H9 (cell line): ENCODE measurements around the gene LRFN2. TPM values are rescaled to one million over a fixed set of nuclear protein-coding genes. Genes with fewer than 3 reads are reported as not detected.

ENCODE experiments used
- DNase-seq: peaks from one replicate; pipeline ENCODE4 v3.0.0-alpha.2; 2017
- H2AFZ ChIP-seq: one replicate; pipeline ENCODE4 v1.6.1; 2013; ENCODE audit warnings: mild to moderate bottlenecking, low read length, control low read depth, moderate library complexity
- H2AK5ac ChIP-seq: 2 replicates; pipeline ENCODE4 v1.6.1; 2013; ENCODE audit warnings: low read length, control low read depth, mixed read lengths; ENCODE audit not compliant: insufficient read length
- H2BK120ac ChIP-seq: one replicate; pipeline ENCODE4 v1.6.1; 2013; ENCODE audit warnings: low read depth, mild to moderate bottlenecking, low read length, control low read depth, inconsistent platforms; ENCODE audit not compliant: poor library complexity, severe bottlenecking
- H2BK12ac ChIP-seq: 2 replicates; pipeline ENCODE4 v1.6.1; 2013; ENCODE audit warnings: low read length, control low read depth, mixed read lengths, low read depth; ENCODE audit not compliant: insufficient read length
- H2BK15ac ChIP-seq: 2 replicates; pipeline ENCODE4 v1.6.1; 2013; ENCODE audit warnings: low read depth, low read length, control low read depth
- H2BK20ac ChIP-seq: one replicate; pipeline ENCODE4 v1.6.1; 2013; ENCODE audit warnings: low read depth, mild to moderate bottlenecking, low read length, control low read depth, inconsistent platforms; ENCODE audit not compliant: poor library complexity, severe bottlenecking
- H2BK5ac ChIP-seq: 2 replicates; pipeline ENCODE4 v1.6.1; 2013; ENCODE audit warnings: low read length, control low read depth, mixed read lengths; ENCODE audit not compliant: insufficient read length
- H3K14ac ChIP-seq: 2 replicates; pipeline ENCODE4 v1.6.1; 2013; ENCODE audit warnings: low read length, control low read depth; ENCODE audit not compliant: insufficient read depth
- H3K18ac ChIP-seq: 2 replicates; pipeline ENCODE4 v1.6.1; 2013; ENCODE audit warnings: low read depth, mild to moderate bottlenecking, mixed read lengths, low read length, control low read depth; ENCODE audit not compliant: insufficient read length
- H3K23ac ChIP-seq: 2 replicates; pipeline ENCODE4 v1.6.1; 2013; ENCODE audit warnings: low read length, control low read depth, mixed read lengths, low read depth; ENCODE audit not compliant: insufficient read length
- H3K23me2 ChIP-seq: 2 replicates; pipeline ENCODE4 v1.6.1; 2013; ENCODE audit warnings: low read depth, mild to moderate bottlenecking, mixed read lengths, low read length, control low read depth; ENCODE audit not compliant: insufficient read length, poor library complexity, severe bottlenecking
- H3K27ac ChIP-seq: 2 replicates; pipeline ENCODE4 v1.5.1; 2013; ENCODE audit warnings: low read length, control low read depth, mixed read lengths, low read depth; ENCODE audit not compliant: insufficient read length
- H3K27me3 ChIP-seq: 2 replicates; pipeline ENCODE4 v1.6.1; 2013; ENCODE audit warnings: low read length, control low read depth, inconsistent platforms; ENCODE audit not compliant: insufficient read depth
- H3K4ac ChIP-seq: 2 replicates; pipeline ENCODE4 v1.6.1; 2013; ENCODE audit warnings: low read depth, mild to moderate bottlenecking, control low read depth, inconsistent platforms, low read length, moderate library complexity
- H3K4me1 ChIP-seq: 2 replicates; pipeline ENCODE4 v1.6.1; 2013; ENCODE audit warnings: low read length, control low read depth, inconsistent platforms; ENCODE audit not compliant: insufficient read depth
- H3K4me2 ChIP-seq: 2 replicates; pipeline ENCODE4 v1.6.1; 2013; ENCODE audit warnings: low read length, control low read depth, mixed read lengths; ENCODE audit not compliant: insufficient read length, insufficient read depth
- H3K56ac ChIP-seq: 2 replicates; pipeline ENCODE4 v1.6.1; 2013; ENCODE audit warnings: low read depth, mild to moderate bottlenecking, mixed read lengths, low read length, control low read depth; ENCODE audit not compliant: insufficient read length
- H3K79me1 ChIP-seq: 2 replicates; pipeline ENCODE4 v1.6.1; 2013; ENCODE audit warnings: low read depth, mild to moderate bottlenecking, moderate library complexity, low read length, control low read depth, inconsistent platforms; ENCODE audit not compliant: insufficient read depth, poor library complexity, severe bottlenecking
- H3K79me2 ChIP-seq: 2 replicates; pipeline ENCODE4 v1.6.1; 2013; ENCODE audit warnings: low read length, control low read depth, inconsistent platforms; ENCODE audit not compliant: insufficient read depth
- H3K9ac ChIP-seq: 2 replicates; pipeline ENCODE4 v1.6.1; 2013; ENCODE audit warnings: low read length, control low read depth, mixed read lengths; ENCODE audit not compliant: insufficient read length; ENCODE audit errors: extremely low read depth
- H3K9me3 ChIP-seq: one replicate; pipeline ENCODE4 v1.6.1; 2013; ENCODE audit warnings: low read depth, low read length, inconsistent platforms; ENCODE audit not compliant: control insufficient read depth
- H3T11ph ChIP-seq: one replicate; pipeline ENCODE4 v1.6.1; 2013; ENCODE audit warnings: mild to moderate bottlenecking, low read length, control low read depth, inconsistent platforms
- H4K20me1 ChIP-seq: one replicate; pipeline ENCODE4 v1.6.1; 2013; ENCODE audit not compliant: control insufficient read depth, insufficient read length, insufficient read depth
- H4K5ac ChIP-seq: 2 replicates; pipeline ENCODE4 v1.6.1; 2013; ENCODE audit warnings: low read depth, mild to moderate bottlenecking, mixed read lengths, low read length, control low read depth; ENCODE audit not compliant: insufficient read length
- H4K8ac ChIP-seq: replicated peaks from 2 replicates; pipeline ENCODE4 v1.6.1; 2013; ENCODE audit warnings: low read length, control low read depth, mixed read lengths, low read depth; ENCODE audit not compliant: insufficient read length
- H4K91ac ChIP-seq: 2 replicates; pipeline ENCODE4 v1.6.1; 2013; ENCODE audit warnings: low read depth, mild to moderate bottlenecking, moderate library complexity, mixed read lengths, low read length, control low read depth; ENCODE audit not compliant: insufficient read length
- H3K27ac Mint-ChIP-seq, 3 experiments: 2 replicates in 2 of 3; 3 replicates in 1 of 3; pipeline ENCODE4 v1.8.0; 2020 to 2021; ENCODE audit warnings: mixed read lengths in 3 of 3, mild to moderate bottlenecking in 1 of 3, moderate library complexity in 1 of 3
- H3K27me3 Mint-ChIP-seq: 2 replicates; pipeline ENCODE4 v1.8.0; 2021; ENCODE audit warnings: low read depth, mild to moderate bottlenecking, moderate library complexity, mixed read lengths
- H3K36me3 Mint-ChIP-seq, 3 experiments: 2 replicates in 2 of 3; 3 replicates in 1 of 3; pipeline ENCODE4 v1.8.0; 2020 to 2021; ENCODE audit warnings: low read depth in 3 of 3, mixed read lengths in 3 of 3; ENCODE audit not compliant: insufficient read depth in 1 of 3
- H3K4me1 Mint-ChIP-seq, 2 experiments: 2 replicates each; pipeline ENCODE4 v1.8.0; 2020; ENCODE audit warnings: mixed read lengths in 2 of 2
- H3K4me3 Mint-ChIP-seq, 2 experiments: 2 replicates in 1 of 2; 3 replicates in 1 of 2; pipeline ENCODE4 v1.8.0; 2020 to 2021; ENCODE audit warnings: mild to moderate bottlenecking in 2 of 2, mixed read lengths in 2 of 2, moderate library complexity in 1 of 2
- H3K9me3 Mint-ChIP-seq, 2 experiments: 2 replicates in 1 of 2; 3 replicates in 1 of 2; pipeline ENCODE4 v1.8.0; 2020; ENCODE audit warnings: mild to moderate bottlenecking in 2 of 2, mixed read lengths in 2 of 2, moderate library complexity in 1 of 2
- CTCF ChIP-seq: fragments of 200-600 bp; sonication (generic); conservative IDR thresholded peaks from 3 replicates; pipeline ENCODE4 v1.8.0; 2021; ENCODE audit warnings: antibody characterized with exemption, mild to moderate bottlenecking
- WGBS: extraction: QIAGEN DNeasy Blood & Tissue Kit; methylation state at CpG from one replicate; pipeline ENCODE4 v1.1.7; 2013; ENCODE audit warnings: missing lambda C conversion rate, low lambda C conversion rate, mixed read lengths; ENCODE audit not compliant: insufficient read length; ENCODE audit errors: extremely low coverage; 5-methylcytosine and 5-hydroxymethylcytosine counted together
- total RNA-seq: library from RNA; stranded (reverse); gene quantifications from 2 replicates; pipeline ENCODE4 v1.2.1, GENCODE V29; 2021

Gene LRFN2
- total RNA-seq, 1 experiment from 2014 or later, result 0.11 TPM

GRCh38 chr6:40346246-40346645, 240.9 kb downstream of the LRFN2 start:
- H3K4ac ChIP-seq, result no peak overlapping the region
- no peaks in the 10 kb centered on the region for H3K79me1 ChIP-seq
- H2AK5ac ChIP-seq, result no peak overlapping the region
- no peak overlapping the region for H2BK20ac ChIP-seq
- no peak overlapping the region for H2BK12ac ChIP-seq
- Mint-ChIP-seq H3K36me3 (no peaks in the 10 kb centered on the region), H3K27ac (peak overlapping the region in 1 of 3 experiments; percentile 71; a peak in 1 of 7 replicates), H3K27me3 (peaks cover 3% of the 10 kb centered on the region), H3K9me3 (no peaks in the 10 kb centered on the region; a peak in 1 of 5 replicates), H3K4me1 (peaks cover 51 to 55% of the 10 kb centered on the region in 2 experiments), H3K4me3 (no peak overlapping the region)
- H4K5ac ChIP-seq, result no peak overlapping the region
- no peak overlapping the region for H3K27ac ChIP-seq
- no peak overlapping the region for H4K8ac ChIP-seq
- no peak overlapping the region for H3K9ac ChIP-seq
- TF ChIP-seq CTCF, result no peak
- no peak overlapping the region for H3K14ac ChIP-seq
- WGBS, result no CpG with 5 or more reads among the region's 6 CpGs
- H2BK5ac ChIP-seq, result no peak overlapping the region
- no peaks in the 10 kb centered on the region for H3K27me3 ChIP-seq
- no peaks in the 10 kb centered on the region for H3K79me2 ChIP-seq
- H3K23ac ChIP-seq, result no peak overlapping the region
- peaks cover 12% of the 10 kb centered on the region; the same call in 1 of the 2 replicates for H3K4me1 ChIP-seq
- no peaks in the 10 kb centered on the region for H3K23me2 ChIP-seq
- no peaks in the 10 kb centered on the region for H4K20me1 ChIP-seq
- no peak overlapping the region for H2BK120ac ChIP-seq
- no peaks in the 10 kb centered on the region for H3K9me3 ChIP-seq
- DNase-seq, result no peak
- no peak overlapping the region for H2BK15ac ChIP-seq
- H3K56ac ChIP-seq, result no peak overlapping the region
- no peak overlapping the region for H2AFZ ChIP-seq
- no peak overlapping the region for H4K91ac ChIP-seq
- no peak overlapping the region for H3T11ph ChIP-seq
- H3K18ac ChIP-seq, result no peak overlapping the region
- no peak overlapping the region for H3K4me2 ChIP-seq
